AG04449 (cell line): ENCODE measurements around the gene PCSK7.
"Not testable (repeated sequence)": the region's sequence is repeated elsewhere in the genome, so short reads cannot be mapped to it uniquely, and the experiment has no call there.

ENCODE experiments used
- CTCF ChIA-PET: fragments of 350-600 bp; formaldehyde crosslinking; extraction: SDS; loops from one replicate; lab custom pipeline; 2021; ENCODE audit warnings: antibody characterized with exemption; lab: Yijun Ruan, JAX
- POLR2A ChIA-PET: fragments of 400-600, 350-600 bp; formaldehyde crosslinking; extraction: SDS; loops from one replicate; lab custom pipeline; 2020; ENCODE audit warnings: antibody characterized with exemption, inconsistent platforms; lab: Yijun Ruan, JAX
- DNase-seq: peaks from one replicate; pipeline ENCODE4 v3.0.0-alpha.2; 2010; ENCODE audit warnings: low read depth, low spot score
- H3K4me3 ChIP-seq: 2 replicates; pipeline ENCODE4 v1.5.1; 2011; ENCODE audit warnings: low read depth, mild to moderate bottlenecking, control low read depth, low read length
- CTCF ChIP-seq: IDR thresholded peaks from one replicate; pipeline ENCODE4 v1.5.1; 2011; ENCODE audit warnings: mild to moderate bottlenecking, moderate library complexity, low read length, control low read depth, inconsistent platforms; ENCODE audit not compliant: insufficient read depth; ENCODE audit errors: missing control alignments

Gene PCSK7

DNA sequence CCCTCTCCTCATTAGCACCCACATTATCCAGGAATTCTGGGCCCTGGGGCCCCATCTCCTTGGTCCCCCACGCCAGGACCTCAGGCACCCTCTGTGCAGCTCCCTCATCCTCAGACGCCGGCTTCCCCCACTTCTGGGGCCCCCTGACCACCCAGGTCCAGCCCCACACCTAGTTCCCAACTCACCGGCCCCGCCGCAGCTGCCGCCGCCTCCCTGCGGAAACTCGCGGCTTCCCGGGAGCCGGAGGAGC is at the start of gene PCSK7:
Gene PCSK7, minus strand, starts transcription at position 232 of the 250 bp plus-strand sequence. CDS start 2,229 bp downstream, outside the sequence.
- DNase-seq, result no peak
- CTCF ChIA-PET, result interaction anchor here (0.6 to 11.4 kb wide), 25 partner anchors 8 to 499 kb away, joined by 3 to 191 read pairs (median 4); partner anchors contain the start of genes APOA5, BACE1, CEP164 and ZPR1
- no peak for TF ChIP-seq CTCF
- peak within 1 kb of the TSS; percentile 91 for H3K4me3 ChIP-seq
- POLR2A ChIA-PET, result interaction anchor here (1.0 to 1.1 kb wide), 2 partner anchors 32 to 84 kb away, joined by 4 to 5 read pairs; no protein-coding TSS in a partner anchor

DNA sequence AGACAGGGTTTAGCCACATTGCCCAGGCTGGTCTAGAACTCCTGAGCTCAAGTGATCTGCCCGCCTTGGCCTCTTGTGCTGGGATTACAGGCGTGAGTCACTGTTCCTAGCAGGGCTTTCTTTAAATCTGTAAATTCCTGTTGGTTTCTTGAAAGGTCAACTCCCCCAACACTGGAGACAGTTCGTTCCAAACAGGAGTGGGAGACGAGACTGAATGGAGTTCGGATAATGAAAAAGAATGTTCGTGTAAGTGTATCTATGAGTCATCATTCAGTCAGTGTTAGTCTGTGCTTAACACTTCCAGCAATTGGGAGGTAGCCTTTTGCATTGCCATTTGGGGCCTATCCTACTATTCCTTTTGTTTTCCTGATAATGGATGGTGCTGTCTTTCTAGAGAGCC is 49.3 kb upstream of the PCSK7 start:
- ChIA-PET POLR2A (interaction anchor here (0.6 kb wide), 1 partner anchor 18 kb away, joined by 3 read pairs; no protein-coding TSS in a partner anchor), CTCF (interaction anchor here (2.2 kb wide), 1 partner anchor 49 kb away, joined by 9 read pairs; the partner anchor contains the start of genes PCSK7 and RNF214)
- no peak overlapping the region for H3K4me3 ChIP-seq
- TF ChIP-seq CTCF, result no peak
- peak; percentile 90 for DNase-seq

DNA sequence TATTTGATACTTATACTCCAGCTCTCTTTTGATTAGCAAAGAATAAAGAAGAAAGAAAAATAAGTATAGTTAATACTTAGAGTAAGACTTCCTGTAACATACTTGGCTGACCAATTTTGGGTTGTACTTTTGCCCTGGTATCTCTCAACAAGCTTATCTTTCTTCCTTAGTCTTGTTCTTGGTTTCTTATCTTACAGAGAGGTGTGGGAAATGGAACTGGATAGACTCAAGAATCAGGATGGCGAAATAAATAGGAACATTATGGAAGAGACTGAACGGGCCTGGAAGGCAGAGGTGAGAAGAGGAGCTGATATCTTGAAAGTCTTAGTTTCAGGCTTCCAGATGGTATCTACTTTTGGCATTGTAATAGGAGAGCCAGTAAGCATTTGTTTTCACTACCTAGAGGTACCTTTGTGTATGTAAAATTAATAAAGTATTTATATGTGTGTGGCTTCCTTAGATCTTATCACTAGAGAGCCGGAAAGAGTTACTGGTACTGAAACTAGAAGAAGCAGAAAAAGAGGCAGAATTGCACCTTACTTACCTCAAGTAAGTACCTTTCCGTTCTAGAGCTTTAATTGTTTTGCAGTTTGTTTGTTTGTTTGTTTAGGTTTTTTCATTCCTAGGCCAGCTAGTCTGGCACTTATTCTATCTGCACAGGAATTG is 48.0 kb upstream of the PCSK7 start:
- no peak for DNase-seq
- ChIA-PET CTCF (interaction anchor here (1.1 to 2.2 kb wide), 3 partner anchors 9 to 48 kb away, joined by 3 to 9 read pairs (median 4); partner anchors contain the start of genes PCSK7 and RNF214), POLR2A (no interaction called here)
- no peak for TF ChIP-seq CTCF
- H3K4me3 ChIP-seq, result no peak overlapping the region

GRCh38 chr11:117278347-117278746 is 46.5 kb upstream of the PCSK7 start:
- no peak overlapping the region for H3K4me3 ChIP-seq
- ChIA-PET CTCF (no interaction called here), POLR2A (no interaction called here)
- DNase-seq, result no peak
- TF ChIP-seq CTCF, result no peak

GRCh38 chr11:117273550-117274289 is 41.8 kb upstream of the PCSK7 start:
- ChIA-PET CTCF (interaction anchor here (1.1 kb wide), 1 partner anchor 12 kb away, joined by 3 read pairs; no protein-coding TSS in a partner anchor), POLR2A (interaction anchor here (0.9 kb wide), 1 partner anchor 54 kb away, joined by 3 read pairs; the partner anchor contains the start of gene CEP164)

GRCh38 chr11:117272175-117272574 is 40.3 kb upstream of the PCSK7 start:
- POLR2A ChIA-PET, DNase-seq, H3K4me3 ChIP-seq: not testable (repeated sequence)
- CTCF ChIA-PET, result interaction anchor here (0.9 to 1.4 kb wide), 3 partner anchors 18 to 41 kb away, joined by 3 to 4 read pairs (median 4); partner anchors contain the start of gene PCSK7

More at GRCh38 chr11:117273550-117274289, 41.8 kb upstream of the PCSK7 start:
- peak; percentile 47 for DNase-seq
- H3K4me3 ChIP-seq, result no peak overlapping the region
- no peak for TF ChIP-seq CTCF
